ENCODE measurements around the gene CA10. TPM values are rescaled to one million over a fixed set of nuclear protein-coding genes. Genes with fewer than 3 reads are reported as not detected.

CA10 gene
- total and polyA plus RNA-seq, 2 of the 4 experiments (the other 2 are of a cell fraction) = not detected

DNA sequence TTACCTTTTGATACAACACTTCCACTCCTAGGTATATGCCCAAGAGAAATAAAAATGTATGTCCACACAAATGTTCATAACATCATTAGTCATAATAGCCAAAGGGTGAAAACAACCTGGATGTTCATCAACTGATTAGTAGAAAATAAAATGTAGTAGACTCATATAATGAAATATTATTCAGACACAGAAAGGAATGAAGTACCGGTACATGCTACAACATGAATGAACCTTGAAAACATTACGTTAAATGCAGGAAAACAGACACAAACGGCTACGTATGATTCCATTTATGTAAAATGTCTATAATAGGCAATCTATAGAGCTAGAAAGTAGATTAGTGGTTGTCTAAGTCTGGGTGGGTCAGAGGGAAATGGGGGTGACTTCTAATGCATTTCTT, 358.5 kb downstream of the CA10 start:
- Histone ChIP-seq H2AFZ (replicated peaks; ENCODE audit: low read length, poor library complexity) (no peak overlapping the region), H4K8ac (ENCODE audit: low read depth in 2 of 2, low read length in 2 of 2) (no peak overlapping the region), H2AK9ac (replicated peaks; ENCODE audit: low read depth, low read length, poor library complexity) (no peak overlapping the region), H4K20me1 (ENCODE audit: insufficient read depth, low read length) (no peaks in the 10 kb centered on the region), H2BK120ac (ENCODE audit: low read depth, low read length) (no peak overlapping the region), H3K27ac (ENCODE audit: insufficient read depth, low read length) (no peak overlapping the region), H2BK20ac (ENCODE audit: low read depth, low read length) (no peak overlapping the region), H4K5ac (ENCODE audit: low read depth, low read length) (no peak overlapping the region), H2BK5ac (ENCODE audit: low read depth, low read length, poor library complexity, severe bottlenecking) (no peak overlapping the region), H3K9me1 (ENCODE audit: insufficient read depth, low read length) (no peaks in the 10 kb centered on the region), H3K36me3 (ENCODE audit: control insufficient read depth, insufficient read depth, low read length) (no peaks in the 10 kb centered on the region), H3K14ac (replicated peaks; ENCODE audit: low read depth, low read length) (no peak overlapping the region), H3K79me1 (ENCODE audit: low read depth in 1 of 2, low read length in 2 of 2) (no peaks in the 10 kb centered on the region), H3K4me2 (ENCODE audit: low read depth, low read length) (no peak overlapping the region), H3K9ac (ENCODE audit: low read depth, low read length) (no peak overlapping the region), H2AK5ac (ENCODE audit: low read depth, low read length) (no peak overlapping the region), H3K56ac (ENCODE audit: extremely low read depth, insufficient read depth, low read length) (no peak overlapping the region), H2BK15ac (ENCODE audit: low read depth, low read length) (no peak overlapping the region), H3K4me1 (ENCODE audit: control insufficient read depth, insufficient read depth, low read length) (no peaks in the 10 kb centered on the region), H3K4ac (ENCODE audit: low read depth, low read length) (no peak overlapping the region), H4K91ac (ENCODE audit: insufficient read depth, low read depth, low read length) (no peak overlapping the region), H3K27me3 (ENCODE audit: control insufficient read depth, insufficient read depth, low read length) (no peaks in the 10 kb centered on the region), H3K23ac (ENCODE audit: low read depth, low read length) (no peak overlapping the region), H3K9me3 (ENCODE audit: control insufficient read depth, insufficient read depth, low read length) (peaks cover 19% of the 10 kb centered on the region), H3K4me3 (ENCODE audit: insufficient read depth, low read depth, low read length) (no peak overlapping the region), H3K18ac (ENCODE audit: low read depth, low read length) (no peak overlapping the region)
- ChIA-PET CTCF (interaction anchor here (0.7 kb wide), 1 partner anchor 10 kb away, joined by 5 read pairs; no protein-coding TSS in a partner anchor), POLR2A (ENCODE audit: unreplicated experiment) (no interaction called here)
- ATAC-seq (ENCODE audit: low read depth) = no peak
- 80% methylated on average over 2 of the region's 4 CpGs; no CpG with 5 or more reads in 1 of the 2 experiments for WGBS, 2 experiments (ENCODE audit: extremely low coverage in 2 of 2, insufficient read length in 1 of 2)
- TF ChIP-seq RFX5 (IDR thresholded peaks at IDR 0.05; ENCODE audit: low read depth, low read length) (no peak), MXI1 (IDR thresholded peaks at IDR 0.05; ENCODE audit: borderline replicate concordance, low read depth, low read length) (no peak), FOS (IDR thresholded peaks at IDR 0.05; ENCODE audit: low read depth, low read length) (no peak), CHD1 (IDR thresholded peaks at IDR 0.05; ENCODE audit: low read depth, low read length) (no peak), MAFK (IDR thresholded peaks at IDR 0.05; ENCODE audit: low read depth, low read length) (no peak), SMC3 (IDR thresholded peaks at IDR 0.05; ENCODE audit: low read depth, low read length) (no peak)
- TF ChIP-seq, protein P1, sequence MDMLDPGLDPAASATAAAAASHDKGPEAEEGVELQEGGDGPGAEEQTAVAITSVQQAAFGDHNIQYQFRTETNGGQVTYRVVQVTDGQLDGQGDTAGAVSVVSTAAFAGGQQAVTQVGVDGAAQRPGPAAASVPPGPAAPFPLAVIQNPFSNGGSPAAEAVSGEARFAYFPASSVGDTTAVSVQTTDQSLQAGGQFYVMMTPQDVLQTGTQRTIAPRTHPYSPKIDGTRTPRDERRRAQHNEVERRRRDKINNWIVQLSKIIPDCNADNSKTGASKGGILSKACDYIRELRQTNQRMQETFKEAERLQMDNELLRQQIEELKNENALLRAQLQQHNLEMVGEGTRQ (IDR thresholded peaks at IDR 0.05; ENCODE audit: low read depth, low read length) = no peak
- TF ChIP-seq, protein P2, sequence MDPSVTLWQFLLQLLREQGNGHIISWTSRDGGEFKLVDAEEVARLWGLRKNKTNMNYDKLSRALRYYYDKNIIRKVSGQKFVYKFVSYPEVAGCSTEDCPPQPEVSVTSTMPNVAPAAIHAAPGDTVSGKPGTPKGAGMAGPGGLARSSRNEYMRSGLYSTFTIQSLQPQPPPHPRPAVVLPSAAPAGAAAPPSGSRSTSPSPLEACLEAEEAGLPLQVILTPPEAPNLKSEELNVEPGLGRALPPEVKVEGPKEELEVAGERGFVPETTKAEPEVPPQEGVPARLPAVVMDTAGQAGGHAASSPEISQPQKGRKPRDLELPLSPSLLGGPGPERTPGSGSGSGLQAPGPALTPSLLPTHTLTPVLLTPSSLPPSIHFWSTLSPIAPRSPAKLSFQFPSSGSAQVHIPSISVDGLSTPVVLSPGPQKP (IDR thresholded peaks at IDR 0.05; ENCODE audit: borderline replicate concordance, low read depth, low read length) = no peak
- TF ChIP-seq, protein P3, sequence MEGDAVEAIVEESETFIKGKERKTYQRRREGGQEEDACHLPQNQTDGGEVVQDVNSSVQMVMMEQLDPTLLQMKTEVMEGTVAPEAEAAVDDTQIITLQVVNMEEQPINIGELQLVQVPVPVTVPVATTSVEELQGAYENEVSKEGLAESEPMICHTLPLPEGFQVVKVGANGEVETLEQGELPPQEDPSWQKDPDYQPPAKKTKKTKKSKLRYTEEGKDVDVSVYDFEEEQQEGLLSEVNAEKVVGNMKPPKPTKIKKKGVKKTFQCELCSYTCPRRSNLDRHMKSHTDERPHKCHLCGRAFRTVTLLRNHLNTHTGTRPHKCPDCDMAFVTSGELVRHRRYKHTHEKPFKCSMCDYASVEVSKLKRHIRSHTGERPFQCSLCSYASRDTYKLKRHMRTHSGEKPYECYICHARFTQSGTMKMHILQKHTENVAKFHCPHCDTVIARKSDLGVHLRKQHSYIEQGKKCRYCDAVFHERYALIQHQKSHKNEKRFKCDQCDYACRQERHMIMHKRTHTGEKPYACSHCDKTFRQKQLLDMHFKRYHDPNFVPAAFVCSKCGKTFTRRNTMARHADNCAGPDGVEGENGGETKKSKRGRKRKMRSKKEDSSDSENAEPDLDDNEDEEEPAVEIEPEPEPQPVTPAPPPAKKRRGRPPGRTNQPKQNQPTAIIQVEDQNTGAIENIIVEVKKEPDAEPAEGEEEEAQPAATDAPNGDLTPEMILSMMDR (conservative IDR thresholded peaks at IDR 0.05; ENCODE audit: low read depth, low read length) = no peak
- intact Hi-C loops (cut with micrococcal nuclease) = no loop called here
- no TSS peak for BruUV-seq (replicated peaks)
- in situ Hi-C loops (cut with MboI; ENCODE audit: low sequenced_read_pairs) = no loop called here
- dilution Hi-C loops (cut with HindIII; ENCODE audit: low sequenced_read_pairs, unreplicated experiment) = no loop called here
- DNase-seq = no peak
